ENCODE results near the gene TECTA. TPM values are rescaled to one million over a fixed set of nuclear protein-coding genes. Genes with fewer than 3 reads are reported as not detected.
A peak's percentile ranks its signal among the peaks of the same experiment; 100 is the strongest.

The TECTA gene
- total RNA-seq, 4 donors from 2014 or later = 1.3 to 6.4 (median 3.3) TPM

- DNase-seq = no peak
- Histone ChIP-seq H3K4me3 (replicated peaks in 1 of 3) (no peak overlapping the region), H3K27ac (no peak overlapping the region), H3K36me3 (peaks cover 16 to 40% of the 10 kb centered on the region in 2 donors), H3K9me3 (no peaks in the 10 kb centered on the region), H3K27me3 (no peaks in the 10 kb centered on the region), H3K4me1 (no peaks in the 10 kb centered on the region)
- intact Hi-C loops (cut with DNase I) = no loop called here
- TF ChIP-seq CTCF (IDR thresholded peaks at IDR 0.05) (no peak), POLR2A (IDR thresholded peaks at IDR 0.05) (no peak)
- WGBS, 2 donors = 88 to 91% methylated on average over 4 of the region's 4 CpGs
Measured at GRCh38 chr11:121057922-121058321, 43.1 kb upstream of the TECTA start.

GRCh38 chr11:121058941-121059340 is 42.1 kb upstream of the TECTA start:
- DNase-seq = no peak
- Histone ChIP-seq H3K4me1 (no peaks in the 10 kb centered on the region), H3K27me3 (no peaks in the 10 kb centered on the region), H3K36me3 (peaks cover 10 to 30% of the 10 kb centered on the region in 2 donors), H3K9me3 (no peaks in the 10 kb centered on the region), H3K4me3 (replicated peaks in 1 of 3) (no peak overlapping the region), H3K27ac (no peak overlapping the region)
- TF ChIP-seq CTCF (IDR thresholded peaks at IDR 0.05) (no peak), POLR2A (IDR thresholded peaks at IDR 0.05) (no peak)
- intact Hi-C loops (cut with DNase I) = no loop called here
- WGBS, 2 donors = 90 to 92% methylated on average over 3 of the region's 3 CpGs

GRCh38 chr11:121059605-121060004 is 41.4 kb upstream of the TECTA start:
- Histone ChIP-seq H3K27ac (no peak overlapping the region), H3K27me3 (no peaks in the 10 kb centered on the region), H3K36me3 (peaks cover 10 to 28% of the 10 kb centered on the region in 2 donors), H3K9me3 (no peaks in the 10 kb centered on the region), H3K4me1 (no peaks in the 10 kb centered on the region), H3K4me3 (replicated peaks in 1 of 3) (no peak overlapping the region)
- no peak for DNase-seq
- intact Hi-C loops (cut with DNase I) = no loop called here
- TF ChIP-seq POLR2A (IDR thresholded peaks at IDR 0.05) = no peak
- no peak for TF ChIP-seq CTCF (IDR thresholded peaks at IDR 0.05)
- 90 to 93% methylated on average over 3 of the region's 3 CpGs for WGBS, 2 donors

GRCh38 chr11:121063728-121064127 is 37.3 kb upstream of the TECTA start:
- Histone ChIP-seq H3K27me3 (no peaks in the 10 kb centered on the region), H3K9me3 (no peaks in the 10 kb centered on the region), H3K36me3 (peaks cover 0 to 11% of the 10 kb centered on the region in 2 donors), H3K27ac (no peak overlapping the region), H3K4me1 (no peaks in the 10 kb centered on the region), H3K4me3 (replicated peaks in 1 of 3) (no peak overlapping the region)
- intact Hi-C loops (cut with DNase I) = no loop called here
- 88 to 93% methylated on average over 2 of the region's 2 CpGs for WGBS, 2 donors
- peak in 3 of 6 experiments; percentile 19 to 40 (median 33) for TF ChIP-seq CTCF (IDR thresholded peaks at IDR 0.05)
- TF ChIP-seq POLR2A (IDR thresholded peaks at IDR 0.05) = no peak
- DNase-seq = no peak

- no peak for DNase-seq
- 96% methylated on average over 3 of the region's 3 CpGs for WGBS, 2 donors
- no peak overlapping the region for H3K27ac ChIP-seq
Measured at GRCh38 chr11:121066623-121067022, 34.4 kb upstream of the TECTA start.

More at GRCh38 chr11:121066623-121067022, 34.4 kb upstream of the TECTA start:
- TF ChIP-seq POLR2A (IDR thresholded peaks at IDR 0.05) = no peak
- no peak for TF ChIP-seq CTCF (IDR thresholded peaks at IDR 0.05)
- Histone ChIP-seq H3K27me3 (no peaks in the 10 kb centered on the region), H3K9me3 (no peaks in the 10 kb centered on the region), H3K36me3 (peaks cover 0 to 5% of the 10 kb centered on the region in 2 donors), H3K4me1 (peaks cover 0 to 3% of the 10 kb centered on the region in 2 donors), H3K4me3 (replicated peaks in 1 of 3) (no peak overlapping the region)
- intact Hi-C loops (cut with DNase I) = no loop called here
